Stimulated activated CD4-positive, alpha-beta T cell treated with anti-CD3 and anti-CD28 coated beads, Interleukin-2, amount 100 ng/mL, for 4 hours (primary cell): ENCODE data around the gene DRAXIN.
A peak's percentile ranks its signal among the peaks of the same experiment; 100 is the strongest.

ENCODE experiments used
- DNase-seq: peaks from one replicate; pipeline ENCODE4 v3.0.0-alpha.2; 2020; ENCODE audit warnings: low read depth

Gene DRAXIN, protein sequence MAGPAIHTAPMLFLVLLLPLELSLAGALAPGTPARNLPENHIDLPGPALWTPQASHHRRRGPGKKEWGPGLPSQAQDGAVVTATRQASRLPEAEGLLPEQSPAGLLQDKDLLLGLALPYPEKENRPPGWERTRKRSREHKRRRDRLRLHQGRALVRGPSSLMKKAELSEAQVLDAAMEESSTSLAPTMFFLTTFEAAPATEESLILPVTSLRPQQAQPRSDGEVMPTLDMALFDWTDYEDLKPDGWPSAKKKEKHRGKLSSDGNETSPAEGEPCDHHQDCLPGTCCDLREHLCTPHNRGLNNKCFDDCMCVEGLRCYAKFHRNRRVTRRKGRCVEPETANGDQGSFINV

DNA sequence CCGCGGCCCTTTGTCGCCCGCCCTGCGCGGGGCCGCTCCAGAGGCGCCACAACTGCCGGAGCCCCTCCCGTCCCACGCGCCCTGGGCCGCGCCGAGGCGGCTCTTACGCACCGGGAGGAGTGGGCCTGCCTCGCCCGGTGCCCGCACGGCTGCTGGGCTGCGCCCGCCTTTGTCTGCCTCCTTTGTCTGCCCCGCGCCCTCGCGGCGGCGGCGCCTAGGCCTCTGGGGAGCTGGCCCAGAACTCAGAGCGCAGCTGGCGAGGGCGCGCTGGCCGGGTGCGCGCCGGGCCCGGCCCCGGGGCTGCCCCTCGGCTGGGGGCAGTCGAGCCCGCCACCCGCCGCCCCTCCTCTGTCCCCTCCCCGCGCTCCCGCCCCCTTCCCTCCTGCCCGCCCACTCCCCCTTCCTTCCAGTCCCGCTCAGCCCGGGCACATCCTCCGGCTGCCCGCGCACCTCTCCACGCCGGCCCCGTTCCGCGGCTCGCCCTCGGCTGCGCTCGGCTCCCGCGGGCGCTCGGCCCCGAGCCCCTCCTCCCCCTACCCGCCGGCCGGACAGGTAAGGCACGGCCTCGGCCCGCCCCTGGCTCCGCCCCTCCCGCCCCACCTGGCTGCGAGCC, at the start of gene DRAXIN:
Gene DRAXIN (plus strand): TSS at position 409 of the 613 bp plus-strand sequence. CDS start 14,549 bp downstream, outside the sequence.
- DNase-seq: no peak

GRCh38 chr1:11641776-11642305, 49.7 kb upstream of the DRAXIN start:
- no peak for DNase-seq

GRCh38 chr1:11642418-11643017, 49.0 kb upstream of the DRAXIN start:
- peak; percentile 59 for DNase-seq

DNA sequence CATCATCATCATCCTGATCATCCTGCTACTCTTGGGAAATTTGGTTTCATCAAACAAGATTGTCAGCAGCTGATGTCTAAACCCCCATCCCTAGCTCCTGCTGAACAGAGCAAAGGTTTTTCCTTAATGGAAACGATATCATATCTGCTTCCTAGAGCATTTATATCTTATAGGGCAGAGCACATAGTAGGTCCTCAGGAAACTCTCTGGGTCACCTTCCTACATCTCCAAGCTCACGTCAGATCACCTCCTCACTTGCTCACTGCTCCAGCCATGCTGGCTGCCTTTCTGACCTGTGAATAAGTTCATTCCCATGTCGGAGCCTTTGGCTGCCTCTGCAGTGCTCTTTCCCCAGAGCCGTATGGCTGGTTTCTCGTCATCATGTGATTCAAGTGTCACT, 47.7 kb upstream of the DRAXIN start:
- no peak for DNase-seq

DNA sequence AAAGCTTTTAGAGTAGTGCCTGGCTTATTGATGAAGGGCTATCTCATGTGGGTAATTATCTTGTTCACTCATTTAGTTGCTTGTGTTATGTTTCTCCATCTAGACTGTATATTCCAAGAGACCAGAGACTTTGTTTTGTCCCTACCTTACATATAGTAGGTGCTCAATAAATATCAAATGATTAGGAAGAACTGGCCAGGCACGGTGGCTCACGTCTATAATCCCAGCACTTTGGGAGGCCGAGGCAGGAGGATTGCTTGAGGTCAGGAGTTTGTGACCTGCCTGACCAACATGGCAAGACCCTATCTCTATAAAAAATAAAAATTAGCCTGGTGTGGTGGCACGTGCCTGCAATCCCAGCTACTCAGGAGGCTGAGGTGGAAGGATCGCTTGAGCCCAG, 46.2 kb upstream of the DRAXIN start:
- DNase-seq: no peak

GRCh38 chr1:11645670-11646265, 45.7 kb upstream of the DRAXIN start:
- DNase-seq: peak; percentile 74

DNA sequence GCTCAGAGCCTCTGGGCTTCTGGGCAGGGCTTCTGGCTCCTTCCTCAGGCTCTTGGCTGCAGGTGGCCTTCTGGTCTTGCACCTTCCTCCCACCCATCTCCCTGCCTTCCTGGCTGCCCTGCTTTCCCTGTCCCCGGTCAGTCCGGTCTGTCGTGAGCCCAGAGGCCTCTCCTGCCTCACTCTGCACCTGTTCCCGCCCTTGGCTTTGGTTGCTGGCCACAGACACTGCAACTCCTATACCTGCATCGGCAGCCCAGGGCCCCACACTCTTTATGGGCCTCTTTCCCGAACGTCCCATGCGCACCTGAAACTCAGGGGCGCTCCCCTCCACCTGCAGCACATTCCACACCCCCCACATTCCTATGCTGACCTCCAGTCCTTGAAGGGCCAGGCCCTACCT, 45.2 kb upstream of the DRAXIN start:
- DNase-seq: no peak

DNA sequence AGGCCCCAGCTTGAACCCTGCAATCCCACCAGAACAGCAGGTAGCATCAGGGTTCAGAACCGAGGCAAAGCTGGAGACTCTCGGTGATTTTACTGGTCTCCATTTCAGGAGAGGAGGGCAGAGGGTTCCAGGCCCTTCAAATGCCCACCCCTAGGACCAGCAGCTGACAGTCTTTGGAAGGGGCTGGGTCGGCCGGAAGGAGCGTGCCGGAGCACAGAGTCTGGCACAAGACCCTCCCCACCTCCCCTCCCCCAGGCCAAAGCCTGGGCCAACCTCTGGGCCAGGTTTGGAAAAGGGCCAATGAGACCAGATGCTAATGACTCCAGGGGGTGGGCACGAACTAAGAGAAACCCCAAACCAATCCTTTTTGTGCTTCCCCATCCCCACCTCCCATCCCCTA, 44.2 kb upstream of the DRAXIN start:
- no peak for DNase-seq

DNA sequence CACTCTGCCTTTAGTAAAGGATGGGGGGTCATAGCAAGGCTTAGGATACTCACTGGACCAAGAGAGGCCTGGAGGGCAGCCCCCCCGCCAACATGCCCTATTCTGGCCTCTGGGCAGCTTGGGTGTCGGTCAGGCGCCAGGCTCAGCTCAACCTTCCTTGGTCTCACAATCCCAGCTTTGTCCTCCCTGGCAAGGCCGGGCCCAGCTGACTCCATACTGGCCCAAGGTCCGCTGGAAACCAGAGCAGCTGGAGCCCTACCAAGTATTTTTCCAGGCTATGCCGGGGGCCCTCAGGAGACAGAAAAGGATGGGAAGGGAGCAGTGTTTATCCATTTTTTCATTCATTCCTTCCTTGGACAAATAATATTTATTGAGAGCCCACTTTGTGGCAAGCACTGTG, 43.5 kb upstream of the DRAXIN start:
- DNase-seq: no peak

GRCh38 chr1:11648732-11649158, 42.8 kb upstream of the DRAXIN start:
- no peak for DNase-seq

- DNase-seq: no peak
Observed at GRCh38 chr1:11649237-11649623, 42.3 kb upstream of the DRAXIN start.

GRCh38 chr1:11649624-11650330, 41.7 kb upstream of the DRAXIN start:
- DNase-seq: no peak

- peak; percentile 55 for DNase-seq
Observed at GRCh38 chr1:11650331-11650991, 41.0 kb upstream of the DRAXIN start.

- DNase-seq: no peak
Observed at GRCh38 chr1:11651017-11651416, 40.5 kb upstream of the DRAXIN start.

DNA sequence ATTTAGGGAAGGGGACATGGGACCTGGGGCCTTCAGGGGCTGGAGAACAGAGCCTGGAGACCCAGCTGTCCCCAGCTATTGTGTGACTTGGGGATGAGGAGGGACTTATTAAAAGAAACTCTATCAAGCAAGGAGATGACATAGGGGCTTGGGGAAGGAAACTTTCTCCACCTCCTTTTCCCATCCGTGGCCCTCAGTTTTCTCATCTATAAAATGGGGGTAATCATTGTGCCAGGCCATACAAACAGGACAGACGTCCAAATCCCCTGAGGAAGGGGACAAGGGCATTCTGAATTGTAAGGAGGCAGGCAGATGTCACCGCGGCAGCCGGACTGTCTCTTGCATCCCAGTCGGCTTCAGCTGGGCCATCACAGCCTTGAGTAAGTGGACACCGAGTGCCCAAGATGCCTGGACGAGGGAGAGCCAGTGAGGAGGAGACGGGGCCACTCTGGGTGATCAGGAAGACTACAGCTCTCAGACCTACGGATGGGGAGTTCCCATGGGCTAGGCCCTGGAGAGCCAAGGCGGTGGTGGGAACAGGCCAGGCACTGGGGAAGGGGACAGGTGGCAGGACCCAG, 39.2 kb upstream of the DRAXIN start:
- no peak for DNase-seq

DNA sequence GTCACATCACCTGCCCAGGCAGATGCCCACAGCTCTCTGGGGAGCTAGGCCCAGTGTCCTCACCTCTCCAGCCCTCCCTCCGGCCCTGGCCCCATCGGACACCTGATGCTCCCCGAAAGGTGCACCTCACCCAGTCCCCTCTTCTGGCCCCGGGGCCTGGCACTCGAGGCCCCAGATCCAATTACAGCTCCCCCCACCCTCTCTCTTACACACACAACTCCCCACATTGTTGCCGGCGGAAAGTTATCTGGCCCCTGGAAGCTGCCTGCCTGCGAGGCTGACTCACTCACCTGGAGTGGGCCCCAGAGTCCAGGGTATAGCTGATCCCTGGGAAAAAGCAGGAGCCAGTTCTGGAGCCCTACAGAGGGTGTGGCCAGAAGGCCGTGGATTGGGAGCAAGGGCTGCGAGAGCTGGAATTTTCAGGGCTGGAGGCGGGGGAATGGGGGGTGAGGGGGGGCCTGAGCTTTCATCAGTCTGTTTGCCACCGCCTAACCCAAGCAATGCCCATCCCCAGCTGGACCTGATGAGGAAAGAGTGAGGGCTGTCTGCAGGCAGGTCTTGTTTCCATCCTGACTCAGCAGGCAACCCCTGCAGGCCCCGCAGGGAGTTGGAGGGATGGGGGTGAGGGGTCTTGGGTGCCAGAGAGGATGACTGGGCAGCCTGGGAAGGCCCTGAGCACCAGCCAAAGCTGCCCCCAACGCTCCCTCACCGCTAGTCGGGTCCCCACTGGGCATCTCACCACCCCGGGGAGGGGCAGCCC, 38.2 kb upstream of the DRAXIN start:
- no peak for DNase-seq

GRCh38 chr1:11653861-11654136, 37.7 kb upstream of the DRAXIN start:
- DNase-seq: no peak

DNA sequence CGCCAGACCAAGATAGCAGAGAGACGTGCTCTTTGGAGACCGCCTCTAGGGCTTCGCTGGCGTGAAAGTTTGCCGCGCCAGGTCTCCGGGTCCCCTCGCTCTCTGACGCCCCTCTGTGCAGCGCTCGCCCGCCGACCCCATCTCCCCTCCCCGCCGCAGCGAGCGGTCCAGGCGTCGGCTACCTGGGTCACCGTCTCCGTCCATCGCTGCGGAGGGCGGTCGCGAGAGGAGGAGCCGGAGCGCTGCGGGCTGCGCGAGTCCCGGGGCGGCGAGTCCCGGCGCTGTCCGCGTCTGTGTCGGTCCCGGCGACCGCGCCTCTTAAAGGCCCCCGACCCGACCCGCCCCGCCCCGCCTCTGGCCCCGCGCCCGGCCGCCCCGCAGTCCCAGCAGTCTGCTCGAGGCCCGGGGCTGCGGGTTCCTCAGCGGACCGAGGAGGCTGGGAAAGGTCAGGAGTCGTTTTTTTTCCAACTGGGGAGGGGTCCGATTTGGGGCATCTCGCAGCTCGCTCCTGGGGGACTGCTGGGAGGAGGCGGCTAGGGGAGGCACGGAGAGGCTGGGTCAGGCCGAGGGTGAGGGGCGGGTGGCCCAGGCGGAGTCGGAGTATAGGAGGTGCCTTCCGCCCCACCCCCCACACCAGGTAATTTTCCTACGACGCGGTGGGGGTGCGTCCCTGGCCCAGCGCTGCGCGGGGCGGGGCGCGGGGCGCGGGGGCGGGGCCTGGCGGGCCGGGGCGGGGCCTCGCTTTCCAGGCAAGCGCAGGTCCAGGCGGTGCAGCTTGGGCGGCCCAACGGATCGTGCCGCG, 37.2 kb upstream of the DRAXIN start, which contains the start of the genes FBXO2 and FBXO44:
Gene FBXO2 (minus strand): TSS at position 293 of the 802 bp plus-strand sequence. CDS start 89 bp downstream, at position 204.
Gene FBXO44 (plus strand): TSS at position 741 of the 802 bp plus-strand sequence. CDS start 959 bp downstream, outside the sequence.
- DNase-seq: peak; percentile 70
